Parathyroid adenoma (tissue), 2 donors: ENCODE measurements around the gene LEMD1.
A peak's percentile ranks its signal among the peaks of the same experiment; 100 is the strongest.
"Not testable (repeated sequence)": the region's sequence is repeated elsewhere in the genome, so short reads cannot be mapped to it uniquely, and the experiment has no call there.

Experiments
- H2AFZ ChIP-seq: fragments of 300-600 bp; sonication (generic); one replicate; pipeline ENCODE4 v1.7.0; 2017; ENCODE audit warnings: antibody characterized with exemption, mild to moderate bottlenecking
- H3K27ac ChIP-seq: fragments of 300-600 bp; sonication (generic); one replicate; pipeline ENCODE4 v1.7.0; 2017
- H3K27me3 ChIP-seq: fragments of 300-600 bp; sonication (generic); one replicate; pipeline ENCODE4 v1.7.0; 2017; ENCODE audit warnings: low read length; ENCODE audit not compliant: control insufficient read depth, insufficient read depth
- H3K36me3 ChIP-seq: fragments of 300-600 bp; sonication (generic); one replicate; pipeline ENCODE4 v1.7.0; 2017; ENCODE audit warnings: low read length; ENCODE audit not compliant: control insufficient read depth, insufficient read depth
- H3K4me1 ChIP-seq: fragments of 300-600 bp; sonication (generic); one replicate; pipeline ENCODE4 v1.7.0; 2017; ENCODE audit warnings: control low read depth
- H3K4me2 ChIP-seq: fragments of 300-600 bp; sonication (generic); one replicate; pipeline ENCODE4 v1.7.0; 2017; ENCODE audit warnings: low read length
- H3K4me3 ChIP-seq: fragments of 300-600 bp; sonication (generic); one replicate; pipeline ENCODE4 v1.7.0; 2017; ENCODE audit warnings: low read depth, low read length
- H3K79me2 ChIP-seq: fragments of 300-600 bp; sonication (generic); one replicate; pipeline ENCODE4 v1.7.0; 2017; ENCODE audit warnings: control low read depth
- H3K9ac ChIP-seq: fragments of 300-600 bp; sonication (generic); one replicate; pipeline ENCODE4 v1.7.0; 2017; ENCODE audit warnings: mild to moderate bottlenecking
- H3K9me3 ChIP-seq: fragments of 300-600 bp; sonication (generic); one replicate; pipeline ENCODE4 v1.7.0; 2017; ENCODE audit warnings: low read length; ENCODE audit not compliant: control insufficient read depth
- CTCF ChIP-seq: fragments of 300-600 bp; sonication (generic); IDR thresholded peaks from one replicate; pipeline ENCODE4 v1.7.0; 2017; ENCODE audit warnings: antibody characterized with exemption, mild to moderate bottlenecking
- donor health status: primary hyperparathyroidism.

The LEMD1 gene

GRCh38 chr1:205434738-205435137, 12.9 kb upstream of the LEMD1 start:
- H3K27ac ChIP-seq: no peak overlapping the region
- no peak overlapping the region for H2AFZ ChIP-seq
- peaks cover 8% of the 10 kb centered on the region for H3K4me1 ChIP-seq
- no peaks in the 10 kb centered on the region for H3K9me3 ChIP-seq
- no peak for TF ChIP-seq CTCF
- no peak overlapping the region for H3K4me2 ChIP-seq
- no peaks in the 10 kb centered on the region for H3K27me3 ChIP-seq
- H3K36me3 ChIP-seq: no peaks in the 10 kb centered on the region
- H3K79me2 ChIP-seq: no peaks in the 10 kb centered on the region
- no peak overlapping the region for H3K9ac ChIP-seq
- no peak overlapping the region for H3K4me3 ChIP-seq

- H3K9me3 ChIP-seq, H2AFZ ChIP-seq, H3K9ac ChIP-seq, H3K4me1 ChIP-seq, H3K79me2 ChIP-seq, H3K27me3 ChIP-seq, H3K27ac ChIP-seq, H3K4me3 ChIP-seq, H3K36me3 ChIP-seq, H3K4me2 ChIP-seq: not testable (repeated sequence)
Observed at GRCh38 chr1:205432692-205433091, 10.8 kb upstream of the LEMD1 start.

GRCh38 chr1:205432116-205432515, 10.3 kb upstream of the LEMD1 start:
- no peak overlapping the region for H3K27ac ChIP-seq
- H2AFZ ChIP-seq: no peak overlapping the region
- H3K4me3 ChIP-seq: no peak overlapping the region
- no peaks in the 10 kb centered on the region for H3K27me3 ChIP-seq
- no peaks in the 10 kb centered on the region for H3K79me2 ChIP-seq
- H3K36me3 ChIP-seq: no peaks in the 10 kb centered on the region
- H3K9ac ChIP-seq: no peak overlapping the region
- TF ChIP-seq CTCF: no peak
- no peaks in the 10 kb centered on the region for H3K4me1 ChIP-seq
- no peaks in the 10 kb centered on the region for H3K9me3 ChIP-seq
- H3K4me2 ChIP-seq: no peak overlapping the region

- Histone ChIP-seq H3K4me1 (no peaks in the 10 kb centered on the region), H3K9me3 (no peaks in the 10 kb centered on the region), H3K27me3 (no peaks in the 10 kb centered on the region), H3K4me3 (peak overlapping the region; percentile 49), H3K27ac (no peak overlapping the region), H2AFZ (peak overlapping the region; percentile 70), H3K79me2 (no peaks in the 10 kb centered on the region), H3K4me2 (peak overlapping the region; percentile 88), H3K36me3 (no peaks in the 10 kb centered on the region), H3K9ac (no peak overlapping the region)
- peak; percentile 57 for TF ChIP-seq CTCF
Observed at GRCh38 chr1:205430696-205431305, 8.9 kb upstream of the LEMD1 start.

- Histone ChIP-seq H3K27ac (no peak overlapping the region), H3K27me3 (no peaks in the 10 kb centered on the region), H3K9me3 (no peaks in the 10 kb centered on the region), H2AFZ (peak overlapping the region; percentile 70), H3K4me1 (no peaks in the 10 kb centered on the region), H3K4me2 (peak overlapping the region; percentile 88), H3K9ac (no peak overlapping the region), H3K36me3 (no peaks in the 10 kb centered on the region), H3K4me3 (peak overlapping the region; percentile 49), H3K79me2 (no peaks in the 10 kb centered on the region)
- TF ChIP-seq CTCF: no peak
Observed at GRCh38 chr1:205429762-205430695, 8.2 kb upstream of the LEMD1 start.
